ENCODE results near the gene PYGM.

DNA sequence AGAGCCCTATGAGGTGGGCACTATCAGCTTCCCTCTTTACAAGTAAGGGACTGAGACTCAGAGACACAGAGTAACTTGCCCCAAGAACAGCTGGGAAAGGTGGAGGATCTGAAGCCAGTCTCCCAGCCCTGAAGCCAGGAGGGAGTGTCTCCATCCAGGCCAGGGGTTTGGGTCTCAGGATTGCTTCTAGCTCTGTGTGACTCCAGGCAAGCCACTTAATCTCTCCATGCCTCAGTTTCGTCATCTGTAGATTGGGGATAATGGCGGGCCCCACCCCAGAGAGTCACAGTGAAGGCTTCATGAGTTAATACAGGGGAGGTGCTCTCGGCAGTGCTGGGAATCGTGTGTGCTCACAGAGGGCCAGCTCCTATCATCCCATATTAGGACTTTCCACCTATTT, 32.7 kb upstream of the PYGM start:
- TF ChIP-seq POLR2A (IDR thresholded peaks at IDR 0.05), result no peak
- TF ChIP-seq, protein P1, sequence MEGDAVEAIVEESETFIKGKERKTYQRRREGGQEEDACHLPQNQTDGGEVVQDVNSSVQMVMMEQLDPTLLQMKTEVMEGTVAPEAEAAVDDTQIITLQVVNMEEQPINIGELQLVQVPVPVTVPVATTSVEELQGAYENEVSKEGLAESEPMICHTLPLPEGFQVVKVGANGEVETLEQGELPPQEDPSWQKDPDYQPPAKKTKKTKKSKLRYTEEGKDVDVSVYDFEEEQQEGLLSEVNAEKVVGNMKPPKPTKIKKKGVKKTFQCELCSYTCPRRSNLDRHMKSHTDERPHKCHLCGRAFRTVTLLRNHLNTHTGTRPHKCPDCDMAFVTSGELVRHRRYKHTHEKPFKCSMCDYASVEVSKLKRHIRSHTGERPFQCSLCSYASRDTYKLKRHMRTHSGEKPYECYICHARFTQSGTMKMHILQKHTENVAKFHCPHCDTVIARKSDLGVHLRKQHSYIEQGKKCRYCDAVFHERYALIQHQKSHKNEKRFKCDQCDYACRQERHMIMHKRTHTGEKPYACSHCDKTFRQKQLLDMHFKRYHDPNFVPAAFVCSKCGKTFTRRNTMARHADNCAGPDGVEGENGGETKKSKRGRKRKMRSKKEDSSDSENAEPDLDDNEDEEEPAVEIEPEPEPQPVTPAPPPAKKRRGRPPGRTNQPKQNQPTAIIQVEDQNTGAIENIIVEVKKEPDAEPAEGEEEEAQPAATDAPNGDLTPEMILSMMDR (IDR thresholded peaks at IDR 0.05), result no peak
- TF ChIP-seq POLR2AphosphoS5 (IDR thresholded peaks at IDR 0.05), result no peak
- TF ChIP-seq EP300 (IDR thresholded peaks at IDR 0.05), result no peak
